Liver (tissue), 9 donors: ENCODE data around the gene SLC7A6OS. TPM values are rescaled to one million over a fixed set of nuclear protein-coding genes. Genes with fewer than 3 reads are reported as not detected.

Source experiments
- DNase-seq: peaks from one replicate; pipeline ENCODE4 v3.0.0-alpha.2; 2017; ENCODE audit warnings: low spot score
- H3K27ac ChIP-seq, 2 donors: one replicate each; pipeline ENCODE4 v1.7.0; 2013; ENCODE audit warnings: inconsistent platforms in 2 of 2, low read length in 2 of 2, control low read depth in 1 of 2, low read depth in 1 of 2, mild to moderate bottlenecking in 1 of 2
- H3K27me3 ChIP-seq, 4 donors: one replicate each; pipeline versions ENCODE4 v1.6.1 to v1.7.0; 2013; ENCODE audit warnings: low read length in 3 of 4, inconsistent platforms in 1 of 4, mild to moderate bottlenecking in 1 of 4, moderate library complexity in 1 of 4; ENCODE audit not compliant: control insufficient read depth in 4 of 4, insufficient read depth in 4 of 4
- H3K36me3 ChIP-seq, 4 donors: one replicate each; pipeline versions ENCODE4 v1.6.1 to v1.7.0; 2013; ENCODE audit warnings: low read length in 3 of 4, mild to moderate bottlenecking in 3 of 4, low read depth in 1 of 4, moderate library complexity in 1 of 4; ENCODE audit not compliant: control insufficient read depth in 4 of 4, insufficient read depth in 3 of 4
- H3K4me1 ChIP-seq, 4 donors: one replicate each; pipeline versions ENCODE4 v1.6.1 to v1.7.0; 2013; ENCODE audit warnings: low read length in 3 of 4, mild to moderate bottlenecking in 3 of 4, moderate library complexity in 1 of 4; ENCODE audit not compliant: control insufficient read depth in 4 of 4, insufficient read depth in 4 of 4
- H3K4me3 ChIP-seq, 3 donors: one replicate each; pipeline versions ENCODE4 v1.6.1 to v1.7.0; 2013; ENCODE audit warnings: low read length in 3 of 3, control low read depth in 1 of 3, low read depth in 1 of 3, mild to moderate bottlenecking in 1 of 3
- H3K9ac ChIP-seq, 2 donors: one replicate each; pipeline ENCODE4 v1.7.0; 2013; ENCODE audit warnings: low read length in 2 of 2, mild to moderate bottlenecking in 2 of 2, moderate library complexity in 2 of 2, control low read depth in 1 of 2, low read depth in 1 of 2
- H3K9me3 ChIP-seq, 4 donors: one replicate each; pipeline versions ENCODE4 v1.6.1 to v1.7.0; 2013; ENCODE audit warnings: low read length in 3 of 4; ENCODE audit not compliant: control insufficient read depth in 4 of 4
- EGR1 ChIP-seq, 2 donors: IDR thresholded peaks; 2 replicates each; pipeline ENCODE4 v1.6.1; 2016 to 2018; ENCODE audit warnings: antibody characterized with exemption in 2 of 2, low read depth in 2 of 2
- FOXA1 ChIP-seq: IDR thresholded peaks from 2 replicates; pipeline ENCODE4 v1.6.1; 2016; ENCODE audit warnings: antibody characterized with exemption
- FOXA2 ChIP-seq: IDR thresholded peaks from 2 replicates; pipeline ENCODE4 v1.6.1; 2016; ENCODE audit warnings: antibody characterized with exemption
- GABPA ChIP-seq, 2 donors: IDR thresholded peaks in 1 of 2; conservative IDR thresholded peaks in 1 of 2; 2 replicates each; pipeline ENCODE4 v1.6.1; 2016; ENCODE audit warnings: antibody characterized with exemption in 2 of 2, mild to moderate bottlenecking in 1 of 2, moderate library complexity in 1 of 2
- HNF4A ChIP-seq, 2 donors: conservative IDR thresholded peaks; 2 replicates each; pipeline ENCODE4 v1.6.1; 2016; ENCODE audit warnings: antibody characterized with exemption in 2 of 2, mild to moderate bottlenecking in 2 of 2
- NR2F2 ChIP-seq: IDR thresholded peaks from 2 replicates; pipeline ENCODE4 v1.6.1; 2016; ENCODE audit warnings: antibody characterized with exemption
- RAD21 ChIP-seq, 2 donors: IDR thresholded peaks; 2 replicates each; pipeline ENCODE4 v1.6.1; 2016; ENCODE audit warnings: antibody characterized with exemption in 2 of 2, mild to moderate bottlenecking in 2 of 2
- SP1 ChIP-seq: IDR thresholded peaks from 2 replicates; pipeline ENCODE4 v1.6.1; 2018; ENCODE audit warnings: antibody characterized with exemption, mild to moderate bottlenecking
- TAF1 ChIP-seq: conservative IDR thresholded peaks from 2 replicates; pipeline ENCODE4 v1.6.1; 2016; ENCODE audit warnings: antibody characterized with exemption, mild to moderate bottlenecking
- YY1 ChIP-seq: IDR thresholded peaks from 2 replicates; pipeline ENCODE4 v1.6.1; 2016; ENCODE audit warnings: antibody characterized with exemption, mild to moderate bottlenecking
- WGBS: extraction: QIAGEN DNeasy Blood & Tissue Kit; methylation state at CpG from one replicate; pipeline ENCODE4 v1.1.7; 2013; 5-methylcytosine and 5-hydroxymethylcytosine counted together
- polyA plus RNA-seq, 2 donors: library from polyadenylated mRNA; stranded (reverse) in 1 of 2; unstranded in 1 of 2; fragments of 200-250 nt in 1 of 2; fragments of >200 nt in 1 of 2; fragmentation: Nextera tagmentation in 1 of 2; extraction: Ambion mirVana in 1 of 2; gene quantifications; one replicate each; pipeline versions ENCODE4 v1.2.1 to v1.2.3, GENCODE V29; 2013 to 2015
- total RNA-seq, 2 donors: library from RNA; depleted of rRNA; stranded (reverse); fragments of >200 nt; gene quantifications; one replicate each; pipeline ENCODE4 v1.2.3, GENCODE V29; 2014
- TF ChIP-seq, protein P1 (sequence below): IDR thresholded peaks from 2 replicates; pipeline ENCODE4 v1.6.1; 2016; ENCODE audit warnings: antibody characterized with exemption, mild to moderate bottlenecking
- TF ChIP-seq, protein P2 (sequence below): fragments of 150-350 bp; IDR thresholded peaks from 2 replicates; pipeline ENCODE4 v1.5.1; 2017; ENCODE audit warnings: improper control_type of control experiment, low read depth, low read length; ENCODE audit not compliant: missing input control
- TF ChIP-seq, protein P3 (sequence below): IDR thresholded peaks from 2 replicates; pipeline ENCODE4 v1.6.1; 2016; ENCODE audit warnings: antibody characterized with exemption
- TF ChIP-seq, protein P4 (sequence below): IDR thresholded peaks from 2 replicates; pipeline ENCODE4 v1.6.1; 2016; ENCODE audit warnings: antibody characterized with exemption
- donor health status: healthy.
- donor health status: healthy.
- donor health status: healthy.
- donor health status: healthy.
- donor health status: healthy.

Gene SLC7A6OS
- total and polyA plus RNA-seq, 4 donors = 2.6 to 8.3 (median 5.5) TPM

DNA sequence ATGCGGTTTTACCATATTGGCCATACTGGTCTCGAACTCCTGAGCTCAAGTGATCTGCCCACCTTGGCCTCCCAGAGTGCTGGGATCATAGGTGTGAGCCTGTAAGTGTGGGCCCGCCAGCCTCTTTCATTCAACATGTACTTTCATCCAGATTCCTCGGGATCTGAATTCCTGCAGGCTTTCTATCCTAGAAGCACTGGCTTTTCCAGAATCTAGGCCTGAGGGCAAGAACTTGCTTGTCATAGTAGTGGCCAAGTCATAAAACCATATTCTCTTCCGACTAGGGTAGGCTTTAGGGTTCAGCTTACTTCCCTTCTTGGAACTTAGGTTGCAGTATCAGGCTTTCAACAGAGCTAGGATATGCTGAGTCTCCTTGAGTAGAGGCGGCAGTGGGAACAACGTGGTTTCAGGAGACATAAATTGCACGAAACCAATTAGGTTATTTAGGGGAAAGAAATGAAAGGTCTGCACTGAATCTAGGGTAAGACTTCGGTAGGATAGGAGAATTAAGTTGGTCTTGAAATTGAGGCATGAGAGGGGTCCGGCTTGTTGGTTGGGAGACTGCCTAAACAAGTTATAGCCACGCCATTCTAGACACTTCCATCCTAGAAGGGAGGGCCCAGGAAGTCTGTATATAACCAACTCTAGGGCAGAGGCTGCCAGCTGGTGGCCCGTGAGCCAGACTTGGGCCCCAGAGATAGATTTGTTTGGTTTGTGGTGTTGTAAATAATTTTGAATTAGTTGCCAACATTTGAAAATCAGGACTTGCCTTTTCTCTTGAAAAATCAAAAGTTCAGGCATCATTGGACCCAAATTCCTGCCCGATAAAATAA is 30.8 kb downstream of the SLC7A6OS start:
- TF ChIP-seq NR2F2 = no peak
- no peak for TF ChIP-seq RAD21 (IDR thresholded peaks at IDR 0.05)
- TF ChIP-seq, protein P1, sequence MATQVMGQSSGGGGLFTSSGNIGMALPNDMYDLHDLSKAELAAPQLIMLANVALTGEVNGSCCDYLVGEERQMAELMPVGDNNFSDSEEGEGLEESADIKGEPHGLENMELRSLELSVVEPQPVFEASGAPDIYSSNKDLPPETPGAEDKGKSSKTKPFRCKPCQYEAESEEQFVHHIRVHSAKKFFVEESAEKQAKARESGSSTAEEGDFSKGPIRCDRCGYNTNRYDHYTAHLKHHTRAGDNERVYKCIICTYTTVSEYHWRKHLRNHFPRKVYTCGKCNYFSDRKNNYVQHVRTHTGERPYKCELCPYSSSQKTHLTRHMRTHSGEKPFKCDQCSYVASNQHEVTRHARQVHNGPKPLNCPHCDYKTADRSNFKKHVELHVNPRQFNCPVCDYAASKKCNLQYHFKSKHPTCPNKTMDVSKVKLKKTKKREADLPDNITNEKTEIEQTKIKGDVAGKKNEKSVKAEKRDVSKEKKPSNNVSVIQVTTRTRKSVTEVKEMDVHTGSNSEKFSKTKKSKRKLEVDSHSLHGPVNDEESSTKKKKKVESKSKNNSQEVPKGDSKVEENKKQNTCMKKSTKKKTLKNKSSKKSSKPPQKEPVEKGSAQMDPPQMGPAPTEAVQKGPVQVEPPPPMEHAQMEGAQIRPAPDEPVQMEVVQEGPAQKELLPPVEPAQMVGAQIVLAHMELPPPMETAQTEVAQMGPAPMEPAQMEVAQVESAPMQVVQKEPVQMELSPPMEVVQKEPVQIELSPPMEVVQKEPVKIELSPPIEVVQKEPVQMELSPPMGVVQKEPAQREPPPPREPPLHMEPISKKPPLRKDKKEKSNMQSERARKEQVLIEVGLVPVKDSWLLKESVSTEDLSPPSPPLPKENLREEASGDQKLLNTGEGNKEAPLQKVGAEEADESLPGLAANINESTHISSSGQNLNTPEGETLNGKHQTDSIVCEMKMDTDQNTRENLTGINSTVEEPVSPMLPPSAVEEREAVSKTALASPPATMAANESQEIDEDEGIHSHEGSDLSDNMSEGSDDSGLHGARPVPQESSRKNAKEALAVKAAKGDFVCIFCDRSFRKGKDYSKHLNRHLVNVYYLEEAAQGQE = no peak
- H3K4me1 ChIP-seq = peaks cover 0 to under 1% (median 0%) of the 10 kb centered on the region in 4 donors

DNA sequence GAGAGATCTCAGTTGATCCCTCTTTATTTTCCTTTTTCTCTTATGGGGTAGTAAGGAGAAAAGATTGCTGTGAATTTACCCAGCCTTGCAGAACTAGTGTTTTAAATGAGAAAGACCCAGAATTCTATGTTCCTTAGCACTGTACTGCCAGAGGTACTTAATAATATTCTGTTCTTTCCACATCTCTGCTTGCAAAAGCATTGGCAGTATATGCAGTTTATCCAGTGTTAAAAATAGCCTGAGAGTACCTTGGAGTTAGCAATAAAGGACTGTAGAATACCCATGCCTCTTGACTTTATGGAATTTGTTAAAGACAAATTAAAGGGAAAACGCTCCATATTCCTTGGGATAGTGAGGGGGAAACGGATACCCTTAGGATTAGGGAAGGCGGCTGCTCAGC is 34.5 kb downstream of the SLC7A6OS start:
- H3K4me1 ChIP-seq = no peaks in the 10 kb centered on the region
- no peaks in the 10 kb centered on the region for H3K27me3 ChIP-seq
- no peaks in the 10 kb centered on the region for H3K36me3 ChIP-seq
- TF ChIP-seq FOXA1 (no peak), YY1 (no peak), NR2F2 (no peak), EGR1 (IDR thresholded peaks at IDR 0.05; ENCODE audit: low read depth in 2 of 2) (no peak), TAF1 (no peak), GABPA (IDR thresholded peaks at IDR 0.05 in 1 of 2, conservative IDR thresholded peaks at IDR 0.05 in 1 of 2) (no peak), HNF4A (conservative IDR thresholded peaks at IDR 0.05) (no peak), SP1 (no peak), FOXA2 (no peak)
- TF ChIP-seq, protein P2, sequence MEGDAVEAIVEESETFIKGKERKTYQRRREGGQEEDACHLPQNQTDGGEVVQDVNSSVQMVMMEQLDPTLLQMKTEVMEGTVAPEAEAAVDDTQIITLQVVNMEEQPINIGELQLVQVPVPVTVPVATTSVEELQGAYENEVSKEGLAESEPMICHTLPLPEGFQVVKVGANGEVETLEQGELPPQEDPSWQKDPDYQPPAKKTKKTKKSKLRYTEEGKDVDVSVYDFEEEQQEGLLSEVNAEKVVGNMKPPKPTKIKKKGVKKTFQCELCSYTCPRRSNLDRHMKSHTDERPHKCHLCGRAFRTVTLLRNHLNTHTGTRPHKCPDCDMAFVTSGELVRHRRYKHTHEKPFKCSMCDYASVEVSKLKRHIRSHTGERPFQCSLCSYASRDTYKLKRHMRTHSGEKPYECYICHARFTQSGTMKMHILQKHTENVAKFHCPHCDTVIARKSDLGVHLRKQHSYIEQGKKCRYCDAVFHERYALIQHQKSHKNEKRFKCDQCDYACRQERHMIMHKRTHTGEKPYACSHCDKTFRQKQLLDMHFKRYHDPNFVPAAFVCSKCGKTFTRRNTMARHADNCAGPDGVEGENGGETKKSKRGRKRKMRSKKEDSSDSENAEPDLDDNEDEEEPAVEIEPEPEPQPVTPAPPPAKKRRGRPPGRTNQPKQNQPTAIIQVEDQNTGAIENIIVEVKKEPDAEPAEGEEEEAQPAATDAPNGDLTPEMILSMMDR = no peak
- TF ChIP-seq, protein P3, sequence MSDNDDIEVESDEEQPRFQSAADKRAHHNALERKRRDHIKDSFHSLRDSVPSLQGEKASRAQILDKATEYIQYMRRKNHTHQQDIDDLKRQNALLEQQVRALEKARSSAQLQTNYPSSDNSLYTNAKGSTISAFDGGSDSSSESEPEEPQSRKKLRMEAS = no peak
- TF ChIP-seq, protein P4, sequence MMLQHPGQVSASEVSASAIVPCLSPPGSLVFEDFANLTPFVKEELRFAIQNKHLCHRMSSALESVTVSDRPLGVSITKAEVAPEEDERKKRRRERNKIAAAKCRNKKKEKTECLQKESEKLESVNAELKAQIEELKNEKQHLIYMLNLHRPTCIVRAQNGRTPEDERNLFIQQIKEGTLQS = no peak
- TF ChIP-seq, protein P1 = no peak
- WGBS = 86% methylated on average over 3 of the region's 3 CpGs
- no peak overlapping the region for H3K27ac ChIP-seq
- no peak overlapping the region for H3K4me3 ChIP-seq
- no peak overlapping the region for H3K9ac ChIP-seq
- DNase-seq = no peak
- no peaks in the 10 kb centered on the region for H3K9me3 ChIP-seq

More for the DNA sequence above, 30.8 kb downstream of the SLC7A6OS start:
- no peak for DNase-seq
- 87% methylated on average over 13 of the region's 13 CpGs for WGBS
- Histone ChIP-seq H3K36me3 (no peaks in the 10 kb centered on the region), H3K27me3 (no peaks in the 10 kb centered on the region), H3K27ac (no peak overlapping the region), H3K4me3 (no peak overlapping the region), H3K9me3 (no peaks in the 10 kb centered on the region), H3K9ac (no peak overlapping the region)
